GM12872 (cell line): ENCODE measurements around the gene SSR3.

Experiments
- TF ChIP-seq, protein P1 (sequence below): IDR thresholded peaks from 3 replicates; pipeline ENCODE4 v1.5.1; 2011; ENCODE audit warnings: low read depth, mild to moderate bottlenecking, low read length, moderate library complexity; ENCODE audit not compliant: insufficient read depth

The SSR3 gene

DNA sequence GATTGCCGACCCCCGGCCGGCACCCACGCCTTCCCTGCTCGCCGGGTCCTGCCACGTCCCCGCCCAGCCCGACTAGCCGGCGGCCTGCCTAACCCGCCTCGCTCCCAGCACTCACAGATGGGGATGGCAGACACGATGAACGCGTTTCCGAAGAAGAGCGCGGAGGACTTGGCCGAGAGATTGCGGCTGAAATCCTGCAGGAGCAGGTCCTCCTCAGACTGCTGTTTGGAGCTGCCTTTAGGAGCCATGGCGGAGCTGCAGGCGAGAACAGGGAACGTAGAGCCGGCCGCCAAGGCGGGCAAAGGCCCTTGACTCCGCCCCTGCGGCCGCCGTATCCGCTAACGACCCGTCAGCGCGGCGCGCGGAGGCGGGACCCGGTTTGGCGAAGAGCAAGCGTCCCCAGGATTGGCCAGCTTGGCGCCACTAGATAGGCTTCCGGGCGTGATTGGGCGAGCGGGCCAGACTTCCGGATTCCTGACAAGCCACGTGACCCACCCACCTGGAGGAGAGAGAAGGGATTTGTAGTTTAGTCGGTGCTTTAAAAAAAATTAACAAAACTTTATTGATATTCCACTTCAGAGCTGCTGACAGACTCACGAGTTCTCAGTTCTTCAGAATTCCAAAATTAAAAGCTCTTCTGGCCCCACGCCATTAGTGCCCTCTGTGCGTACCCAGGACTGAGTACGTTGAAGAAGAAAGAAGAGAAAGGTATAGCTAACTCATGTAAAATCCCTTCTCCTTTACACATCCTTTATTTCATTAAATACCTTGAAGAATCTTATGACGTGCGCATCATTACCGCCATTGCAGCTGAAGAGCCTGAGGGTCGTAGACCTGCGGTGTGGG lies at the start of gene SSR3:
SSR3 (minus strand) TSS at position 276 of the 846 bp plus-strand sequence; CDS start at position 248, 28 bp downstream.
- TF ChIP-seq, protein P1, sequence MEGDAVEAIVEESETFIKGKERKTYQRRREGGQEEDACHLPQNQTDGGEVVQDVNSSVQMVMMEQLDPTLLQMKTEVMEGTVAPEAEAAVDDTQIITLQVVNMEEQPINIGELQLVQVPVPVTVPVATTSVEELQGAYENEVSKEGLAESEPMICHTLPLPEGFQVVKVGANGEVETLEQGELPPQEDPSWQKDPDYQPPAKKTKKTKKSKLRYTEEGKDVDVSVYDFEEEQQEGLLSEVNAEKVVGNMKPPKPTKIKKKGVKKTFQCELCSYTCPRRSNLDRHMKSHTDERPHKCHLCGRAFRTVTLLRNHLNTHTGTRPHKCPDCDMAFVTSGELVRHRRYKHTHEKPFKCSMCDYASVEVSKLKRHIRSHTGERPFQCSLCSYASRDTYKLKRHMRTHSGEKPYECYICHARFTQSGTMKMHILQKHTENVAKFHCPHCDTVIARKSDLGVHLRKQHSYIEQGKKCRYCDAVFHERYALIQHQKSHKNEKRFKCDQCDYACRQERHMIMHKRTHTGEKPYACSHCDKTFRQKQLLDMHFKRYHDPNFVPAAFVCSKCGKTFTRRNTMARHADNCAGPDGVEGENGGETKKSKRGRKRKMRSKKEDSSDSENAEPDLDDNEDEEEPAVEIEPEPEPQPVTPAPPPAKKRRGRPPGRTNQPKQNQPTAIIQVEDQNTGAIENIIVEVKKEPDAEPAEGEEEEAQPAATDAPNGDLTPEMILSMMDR, result no peak

- TF ChIP-seq, protein P1, result no peak
Observed at GRCh38 chr3:156604064-156604641, 49.2 kb upstream of the SSR3 start.

DNA sequence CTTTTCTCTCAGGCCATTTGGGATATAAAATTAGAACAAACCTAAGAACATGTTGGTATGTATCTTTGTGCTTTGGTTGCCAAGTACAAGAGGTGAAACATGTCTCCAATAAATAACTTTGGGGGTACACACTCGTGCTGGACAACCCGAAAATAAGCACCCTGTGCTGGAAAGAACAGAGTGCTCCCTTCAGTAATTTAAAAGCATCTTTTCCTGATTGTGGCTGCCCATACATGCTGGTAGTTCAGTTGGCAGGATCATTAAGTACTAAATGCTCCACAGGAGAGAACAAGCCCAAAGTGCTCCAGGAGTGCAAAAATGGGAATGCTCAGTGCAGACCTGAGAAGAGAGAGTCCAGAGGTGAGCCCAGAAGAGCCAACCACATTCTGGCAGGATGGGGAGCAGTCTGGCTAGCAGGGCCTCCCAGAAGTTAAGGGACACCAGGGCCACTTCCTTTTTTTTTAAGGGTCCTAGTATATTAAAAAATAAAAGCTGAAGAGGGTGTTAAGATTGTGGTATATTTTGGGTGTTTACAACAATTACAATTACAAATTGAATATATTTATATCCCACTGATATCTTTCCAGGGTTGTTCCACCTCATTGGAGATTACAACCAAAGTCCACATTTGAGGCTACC lies 48.6 kb upstream of the SSR3 start:
- TF ChIP-seq, protein P1, result no peak

- TF ChIP-seq, protein P1, result no peak
Observed at GRCh38 chr3:156602424-156602823, 47.5 kb upstream of the SSR3 start.

DNA sequence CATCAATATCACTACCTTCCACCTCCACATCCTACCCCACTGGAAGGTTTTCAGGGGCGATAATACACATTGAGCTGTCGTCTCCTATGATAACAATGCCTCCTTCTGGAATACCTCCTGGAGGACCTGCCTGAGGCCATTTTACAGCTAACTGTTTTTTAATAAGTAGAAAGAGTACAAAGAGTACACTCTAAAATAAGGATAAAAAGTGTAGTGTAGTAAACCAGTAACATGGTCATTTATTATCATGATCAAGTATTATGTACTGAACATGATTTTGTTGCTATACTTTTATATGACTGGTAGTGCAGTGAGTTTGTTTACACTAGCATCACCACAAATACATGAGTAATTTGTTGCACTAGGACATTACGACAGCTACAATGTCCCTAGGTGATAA lies 46.6 kb upstream of the SSR3 start:
- TF ChIP-seq, protein P1, result no peak

- TF ChIP-seq, protein P1, result no peak
Observed at GRCh38 chr3:156600834-156601233, 45.9 kb upstream of the SSR3 start.
